Right renal cortex interstitium (tissue), 3 donors: Measurements from ENCODE around the gene F12. TPM values are rescaled to one million over a fixed set of nuclear protein-coding genes. Genes with fewer than 3 reads are reported as not detected.

Experiments
- DNase-seq, 3 donors: peaks; one replicate each; pipeline ENCODE4 v3.0.0-alpha.2; 2013; ENCODE audit warnings: low read depth in 3 of 3, low spot score in 2 of 3
- polyA plus RNA-seq, 3 donors: library from polyadenylated mRNA; unstranded; fragments of 120-200 nt; gene quantifications; one replicate each; pipeline ENCODE4 v1.2.1, GENCODE V29; 2013; ENCODE audit not compliant: insufficient read length in 3 of 3

Gene F12
- polyA plus RNA-seq, 3 donors: 3.5 to 6.4 (median 4.6) TPM

DNA sequence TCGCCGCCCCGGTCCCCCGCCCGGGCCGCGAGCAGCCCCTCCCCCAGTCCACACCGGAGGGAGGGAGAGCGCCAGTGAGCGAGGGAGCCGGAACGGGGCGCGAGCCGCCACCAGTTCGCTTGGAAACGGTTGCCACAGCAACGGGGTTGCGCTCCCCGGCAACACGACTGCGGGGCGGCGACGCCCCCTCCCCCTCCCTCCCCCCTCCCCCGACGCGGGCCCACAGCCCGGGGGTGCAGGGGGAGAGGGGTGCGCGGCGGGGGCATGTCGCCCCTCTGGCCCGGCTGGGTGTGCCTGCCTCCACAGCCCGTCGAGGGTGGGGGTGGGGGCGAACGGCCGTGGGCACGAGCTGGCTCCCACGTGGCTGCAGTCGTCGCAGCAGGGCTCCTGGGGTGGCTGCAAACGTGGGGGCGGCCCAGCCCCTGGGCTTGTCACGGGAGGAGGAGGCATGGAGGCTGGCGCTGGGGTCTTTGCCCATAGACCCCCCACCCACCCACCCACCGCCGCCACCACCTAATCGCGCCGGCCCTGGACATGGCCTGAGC, 37.8 kb upstream of the F12 start:
- DNase-seq: peak in 1 of 3 donors; percentile 65

DNA sequence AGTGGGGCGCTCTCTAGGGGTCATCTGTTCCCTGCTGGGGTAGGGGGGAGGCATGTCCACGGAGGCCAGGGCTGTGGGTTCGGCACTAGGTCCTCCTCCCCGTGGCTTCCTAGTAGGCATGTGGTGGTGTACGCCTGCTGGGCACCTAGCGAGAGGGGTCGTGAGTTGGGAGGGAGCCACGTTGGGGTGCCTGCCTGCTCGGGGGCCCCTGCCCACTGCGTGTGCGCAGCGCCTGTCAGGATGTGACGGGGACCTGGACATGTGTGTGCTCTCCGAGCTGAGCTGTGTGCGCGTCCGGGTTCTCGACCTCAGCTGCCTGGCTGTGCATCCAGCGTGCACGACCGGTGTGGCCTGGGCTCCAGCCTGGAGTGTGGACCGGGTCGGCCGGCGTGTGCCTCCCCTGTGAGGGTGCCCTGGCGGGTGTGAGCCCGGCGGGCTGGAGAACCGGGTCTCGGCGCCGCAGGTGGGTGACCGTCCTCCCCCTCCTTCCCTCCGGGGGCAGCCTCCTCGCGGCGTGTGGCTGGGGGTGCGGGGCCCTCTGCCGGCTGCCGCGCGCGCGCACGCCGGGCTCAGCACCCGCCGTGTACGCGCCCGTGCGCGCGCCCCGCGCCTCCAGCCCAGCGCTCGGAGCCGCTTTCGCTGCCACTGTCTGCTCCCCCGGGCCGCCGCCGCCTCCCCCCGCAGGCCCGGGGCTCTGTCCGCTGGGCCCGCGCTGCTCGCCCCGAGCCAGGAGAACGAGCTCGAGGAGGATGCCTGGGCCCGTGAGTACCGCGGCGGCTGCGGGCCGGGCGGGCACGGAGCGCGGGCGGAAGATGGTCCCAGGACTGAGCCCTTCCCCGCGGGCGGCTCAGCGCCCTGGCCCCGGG, 37.1 kb upstream of the F12 start, which contains the start of gene PRR7:
Gene PRR7, plus strand, starts transcription at position 615 of the 866 bp plus-strand sequence. CDS start 8,254 bp downstream, outside the sequence.
- peak in 1 of 3 donors; percentile 51 for DNase-seq

DNA sequence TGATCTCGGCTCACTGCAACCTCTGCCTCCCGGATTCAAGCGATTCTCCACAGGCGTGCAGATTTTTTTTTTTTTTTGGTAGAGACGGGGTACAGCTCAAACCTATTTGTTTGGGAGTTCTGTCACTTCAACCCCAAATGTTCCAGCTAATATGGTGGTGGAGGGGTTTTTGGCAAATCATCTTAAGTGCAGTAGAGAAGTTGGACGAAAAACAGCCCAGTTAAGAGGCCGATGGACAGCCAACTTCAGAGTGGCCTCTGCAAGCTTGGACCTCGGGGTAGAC, 36.5 kb upstream of the F12 start:
- DNase-seq: no peak

DNA sequence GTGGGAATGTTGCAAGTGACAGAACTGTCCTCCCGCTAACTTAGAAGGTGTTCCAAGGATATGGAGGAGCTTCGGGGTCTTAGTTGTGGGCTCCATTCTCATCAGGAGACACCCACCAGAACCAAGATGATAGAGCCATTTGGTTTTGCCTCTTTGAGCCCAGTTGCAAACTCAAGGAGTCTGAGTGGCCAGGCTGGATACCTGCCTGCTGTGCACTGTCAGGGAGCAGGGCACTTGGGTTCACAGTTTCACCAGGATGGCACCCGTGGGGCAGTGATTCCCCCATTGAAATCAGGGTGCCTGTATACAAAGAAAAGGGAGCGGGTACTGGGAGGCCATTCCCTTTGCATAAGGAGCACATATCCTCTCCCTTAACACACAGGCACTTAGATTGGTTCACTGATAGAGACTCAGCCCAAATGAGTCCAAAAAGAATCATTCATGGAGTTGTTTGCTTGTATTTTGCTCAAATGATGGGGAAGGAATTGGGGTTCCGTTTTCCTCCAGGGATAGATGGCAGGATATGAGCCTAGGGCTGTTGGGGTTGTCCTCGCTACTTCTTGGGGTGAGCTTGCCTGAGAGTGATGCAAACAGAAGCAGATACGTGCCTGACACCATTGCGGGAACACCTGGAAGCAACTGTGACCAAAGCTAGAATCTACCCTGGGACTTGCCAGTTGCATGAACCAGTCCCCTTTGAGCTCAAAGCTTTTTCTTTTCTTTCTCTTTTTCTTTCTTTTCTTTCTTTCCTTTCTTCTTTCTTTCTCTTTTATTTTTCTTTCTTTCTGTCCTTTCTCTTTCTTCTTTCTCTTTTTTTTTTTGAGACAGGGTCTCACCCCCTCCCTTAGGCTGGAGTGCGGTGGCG, 35.9 kb upstream of the F12 start:
- DNase-seq: no peak

DNA sequence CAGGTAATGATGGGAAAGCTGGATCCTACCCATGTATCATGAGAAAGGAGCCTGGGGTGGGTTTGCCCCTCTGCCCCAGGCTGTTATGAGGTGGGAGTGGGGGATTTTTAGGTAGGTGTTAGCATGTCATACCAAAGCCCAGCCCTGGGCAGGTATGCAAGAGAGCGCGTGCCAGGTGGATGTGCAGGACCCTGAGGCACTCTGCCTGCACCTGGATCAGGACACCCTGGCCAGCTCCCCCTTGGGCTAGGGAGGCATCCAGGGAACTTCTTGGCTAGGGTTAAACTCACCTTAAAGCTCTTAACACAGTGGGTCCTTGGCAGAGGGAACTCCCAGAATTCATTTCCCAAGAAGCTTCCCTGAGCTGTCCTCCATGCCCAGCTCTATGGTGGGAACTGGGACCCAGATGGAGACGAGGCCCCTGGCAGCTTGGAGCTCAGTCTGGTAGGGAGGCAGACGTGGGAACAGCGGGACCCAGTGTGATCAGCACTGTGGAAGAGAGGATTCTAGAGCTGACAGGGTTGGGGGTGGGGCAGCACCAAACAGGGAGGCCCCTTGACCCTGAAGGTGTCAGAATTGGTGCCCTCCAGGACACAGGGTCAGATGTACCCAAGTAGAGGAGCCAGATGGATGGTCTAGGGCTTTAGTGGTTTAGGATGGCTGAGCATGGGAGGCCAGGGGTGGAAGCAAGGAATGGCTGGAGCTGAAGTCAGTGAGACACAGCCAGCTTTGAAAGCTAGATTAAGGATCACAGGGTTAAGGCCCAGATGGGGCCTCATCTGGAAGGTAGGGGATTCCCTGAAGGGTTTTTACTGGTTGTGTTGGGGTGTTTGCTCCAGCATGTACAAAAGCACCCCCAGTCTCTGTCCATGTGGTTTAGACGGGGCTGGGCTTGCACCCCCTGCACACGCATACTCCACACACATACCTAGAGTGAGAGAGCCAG, 35.0 kb upstream of the F12 start:
- no peak for DNase-seq

DNA sequence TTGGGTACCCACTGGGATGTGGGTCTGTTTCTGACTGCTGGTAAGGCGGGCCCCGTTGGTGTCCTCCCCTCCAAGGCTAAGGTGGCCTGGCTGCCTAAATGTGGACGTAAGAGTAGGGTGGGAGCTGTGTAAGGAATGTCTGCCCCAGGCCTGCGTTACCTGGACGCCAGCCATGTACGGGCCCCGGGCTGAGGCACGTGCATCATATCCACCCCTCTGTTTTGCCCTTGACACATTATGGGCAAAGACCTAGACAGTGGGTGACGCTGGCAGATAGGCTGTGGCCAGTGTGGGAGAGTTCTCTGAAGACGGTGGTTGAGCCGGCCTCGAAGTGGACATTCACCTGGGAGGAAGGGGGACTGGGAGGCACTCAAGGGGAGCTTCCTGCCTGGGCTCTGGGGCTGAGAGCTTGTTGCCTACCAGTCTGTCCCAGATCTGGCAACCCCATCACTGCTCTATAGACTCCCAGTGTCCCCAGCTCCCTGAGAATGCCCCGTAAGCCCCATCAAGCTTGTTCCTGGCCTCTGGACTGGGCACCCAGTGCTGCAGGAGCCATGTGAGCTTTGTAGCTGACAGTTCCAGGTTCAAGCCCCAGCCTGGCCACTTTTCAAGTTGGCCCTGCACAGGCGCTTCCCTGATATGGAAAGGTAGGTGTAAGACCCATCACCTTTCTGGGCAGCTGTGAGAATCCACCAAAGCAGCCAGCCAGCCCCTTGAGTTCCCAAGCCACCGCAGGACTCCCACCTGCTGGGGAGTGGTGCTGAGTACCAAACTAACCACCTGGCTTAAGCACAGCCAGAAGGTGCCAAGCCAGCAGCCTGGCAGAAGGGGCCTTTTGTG, 34.0 kb upstream of the F12 start:
- DNase-seq: no peak

DNA sequence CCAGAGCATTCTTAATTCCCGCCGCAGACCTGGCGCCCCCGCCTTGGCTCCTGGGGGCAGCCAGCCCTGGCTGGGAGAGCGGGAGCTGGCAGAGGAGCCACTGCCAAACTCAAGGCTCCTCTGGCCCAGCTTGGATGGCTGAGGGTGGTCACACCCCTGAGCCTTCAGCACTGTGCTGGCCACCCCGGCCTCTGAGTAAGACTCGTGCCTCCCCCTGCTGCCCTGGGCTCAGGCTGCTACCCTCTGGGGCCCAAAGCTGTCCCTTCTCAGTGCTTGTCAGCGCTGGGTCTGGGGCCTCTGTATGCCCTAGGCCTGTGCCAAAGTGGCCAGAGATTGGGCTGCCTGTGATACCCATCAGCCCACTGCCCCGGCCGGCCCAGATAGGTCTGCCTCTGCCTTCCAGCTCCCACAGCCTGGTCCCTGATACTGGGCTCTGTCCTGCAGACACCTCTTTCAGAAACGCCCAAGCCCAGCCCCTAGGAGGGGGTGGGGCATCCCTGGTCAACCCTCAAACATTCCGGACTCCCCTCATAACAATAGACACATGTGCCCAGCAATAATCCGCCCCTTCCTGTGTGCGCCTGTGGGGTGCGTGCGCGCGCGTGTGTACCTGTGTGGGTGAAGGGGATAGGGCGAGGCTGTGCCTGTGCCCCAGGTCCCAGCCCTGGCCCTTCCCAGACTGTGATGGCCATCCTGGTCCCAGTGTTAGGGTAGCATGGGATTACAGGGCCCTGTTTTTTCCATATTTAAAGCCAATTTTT, 32.9 kb upstream of the F12 start:
- DNase-seq: no peak

DNA sequence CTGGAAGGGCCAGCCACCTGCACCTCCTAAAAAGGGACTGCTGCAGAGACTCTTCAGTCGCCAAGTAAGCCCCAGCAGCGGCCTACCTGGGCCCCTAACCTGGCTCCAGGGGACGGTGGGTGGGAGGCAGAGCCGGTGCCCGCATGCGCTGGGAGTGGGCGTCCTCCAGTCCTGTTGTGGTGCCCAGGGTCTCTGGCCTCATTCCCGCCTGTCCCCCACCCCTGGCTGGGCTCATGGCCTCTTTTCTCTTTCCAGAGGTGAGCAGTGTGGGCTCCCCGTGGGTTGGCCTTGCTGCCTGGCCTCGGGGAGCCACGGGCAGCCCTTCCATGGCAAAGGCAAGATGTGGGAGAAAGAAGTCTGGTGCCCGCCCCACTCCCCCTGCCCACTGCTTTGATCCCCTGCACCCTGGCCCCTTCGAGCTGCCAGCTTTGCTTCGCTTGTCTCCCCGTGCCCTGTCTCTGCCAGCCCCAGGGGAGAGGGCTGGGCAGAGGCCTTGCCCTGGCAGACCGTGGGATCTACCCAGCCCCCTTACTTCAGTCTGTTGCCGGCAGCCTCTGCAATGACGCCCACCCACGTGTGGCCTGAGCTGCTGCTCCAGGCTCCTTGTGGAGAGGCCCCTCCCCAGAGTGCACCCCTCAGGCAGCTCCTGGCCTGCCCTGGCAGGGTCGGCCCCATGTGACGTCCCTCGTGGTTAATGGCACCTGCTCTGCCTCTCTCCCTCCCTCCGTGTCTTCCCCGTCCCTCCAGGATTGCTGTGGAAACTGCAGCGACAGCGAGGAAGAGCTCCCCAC, 31.8 kb upstream of the F12 start:
- no peak for DNase-seq

DNA sequence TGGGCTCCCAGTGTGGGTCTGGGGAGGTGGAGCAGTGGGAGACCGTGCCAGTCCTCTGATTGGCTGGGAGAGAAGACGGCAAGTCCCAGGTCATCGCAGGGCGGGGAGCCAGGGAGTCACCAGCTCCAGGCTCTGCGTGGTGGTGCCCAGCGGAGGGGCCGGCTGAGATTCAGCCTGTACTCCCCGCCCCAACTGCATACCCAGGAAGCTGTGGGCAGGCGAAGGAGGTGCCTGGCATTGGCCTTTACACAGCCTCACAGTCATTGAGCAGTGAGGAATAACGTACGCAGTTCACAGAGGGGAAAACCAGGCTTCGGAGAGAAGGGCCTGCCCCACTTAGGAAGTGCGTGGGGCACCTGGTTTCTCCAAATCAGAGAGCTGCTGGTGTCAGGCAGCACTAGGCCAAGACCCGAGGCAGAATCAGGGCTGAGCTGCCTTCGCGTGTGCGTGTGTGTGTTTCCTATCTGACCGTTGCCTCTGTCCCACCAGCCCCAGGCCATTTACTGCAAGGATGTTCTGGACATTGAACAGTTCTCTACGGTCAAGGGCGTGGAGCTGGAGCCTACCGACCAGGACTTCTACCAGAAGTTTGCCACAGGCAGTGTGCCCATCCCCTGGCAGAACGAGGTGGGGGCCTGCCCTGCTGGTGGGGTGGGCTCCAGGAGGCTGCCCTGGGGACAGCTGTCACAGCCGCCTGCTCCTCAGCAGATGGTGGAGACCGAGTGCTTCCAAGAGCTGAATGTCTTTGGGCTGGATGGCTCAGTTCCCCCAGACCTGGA, 31.0 kb upstream of the F12 start:
- no peak for DNase-seq

DNA sequence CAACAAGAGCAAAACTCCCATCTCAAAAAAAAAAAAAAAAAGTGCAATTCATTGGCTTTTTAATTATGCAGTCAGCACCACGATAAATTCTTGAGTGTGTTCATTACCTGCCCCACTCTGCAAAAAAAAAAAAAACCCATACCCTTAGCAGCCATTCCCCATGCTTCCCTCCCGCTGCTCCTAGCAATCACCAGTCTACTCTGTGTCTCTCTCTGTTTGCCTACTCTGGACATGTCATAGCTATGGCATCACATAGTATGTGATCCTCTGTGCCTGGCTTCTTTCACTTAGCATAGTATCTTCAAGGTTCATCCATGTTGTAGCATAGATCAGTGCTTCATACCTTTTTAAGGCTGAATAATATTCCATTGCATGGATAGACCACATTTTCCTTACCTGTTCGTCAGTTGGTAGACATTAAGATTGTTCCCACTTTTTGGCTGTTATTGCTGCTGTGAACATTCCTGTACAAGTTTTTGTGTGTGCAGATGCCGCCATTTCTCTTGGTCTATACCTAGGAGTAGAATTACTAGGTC, 30.2 kb upstream of the F12 start:
- no peak for DNase-seq

DNA sequence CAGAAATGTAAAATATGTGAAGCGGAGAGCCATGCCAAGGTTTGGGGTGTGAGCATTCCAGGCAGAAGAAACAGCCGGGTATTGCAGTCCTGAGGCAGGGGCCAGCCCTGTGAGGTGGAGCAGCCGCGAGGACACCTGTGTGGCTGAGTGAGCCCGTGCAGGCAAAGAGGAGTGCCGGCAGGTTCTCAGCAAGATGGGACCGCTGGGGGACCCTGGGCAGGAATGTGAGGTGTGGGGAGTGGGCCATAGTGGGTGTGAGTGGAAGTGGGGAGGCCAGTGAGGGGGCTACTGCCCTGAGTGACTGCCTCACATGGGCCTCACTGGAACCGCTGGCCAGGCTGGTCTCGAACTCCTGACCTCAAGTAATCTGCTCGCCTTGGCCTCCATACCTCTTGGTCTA, 29.1 kb upstream of the F12 start:
- DNase-seq: no peak

DNA sequence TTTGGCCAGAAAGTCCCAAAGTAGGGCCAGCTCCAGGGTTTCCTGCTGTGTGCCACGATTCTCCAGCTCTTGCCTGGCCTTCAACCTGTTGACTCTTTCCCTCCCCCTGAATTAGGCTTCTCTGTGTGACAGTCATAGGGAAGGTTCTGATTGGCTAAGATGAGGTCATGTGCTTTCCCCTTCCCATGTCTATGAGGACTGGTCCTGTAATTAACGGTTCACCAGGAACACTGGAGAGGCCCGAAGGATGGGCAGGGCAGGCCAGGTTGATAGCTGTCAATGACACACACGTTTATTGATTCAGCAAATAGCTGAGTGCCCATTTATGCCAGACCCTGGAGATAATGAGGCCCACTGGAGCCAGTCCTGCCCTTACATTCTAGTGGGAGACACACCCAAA, 28.3 kb upstream of the F12 start:
- DNase-seq: no peak

DNA sequence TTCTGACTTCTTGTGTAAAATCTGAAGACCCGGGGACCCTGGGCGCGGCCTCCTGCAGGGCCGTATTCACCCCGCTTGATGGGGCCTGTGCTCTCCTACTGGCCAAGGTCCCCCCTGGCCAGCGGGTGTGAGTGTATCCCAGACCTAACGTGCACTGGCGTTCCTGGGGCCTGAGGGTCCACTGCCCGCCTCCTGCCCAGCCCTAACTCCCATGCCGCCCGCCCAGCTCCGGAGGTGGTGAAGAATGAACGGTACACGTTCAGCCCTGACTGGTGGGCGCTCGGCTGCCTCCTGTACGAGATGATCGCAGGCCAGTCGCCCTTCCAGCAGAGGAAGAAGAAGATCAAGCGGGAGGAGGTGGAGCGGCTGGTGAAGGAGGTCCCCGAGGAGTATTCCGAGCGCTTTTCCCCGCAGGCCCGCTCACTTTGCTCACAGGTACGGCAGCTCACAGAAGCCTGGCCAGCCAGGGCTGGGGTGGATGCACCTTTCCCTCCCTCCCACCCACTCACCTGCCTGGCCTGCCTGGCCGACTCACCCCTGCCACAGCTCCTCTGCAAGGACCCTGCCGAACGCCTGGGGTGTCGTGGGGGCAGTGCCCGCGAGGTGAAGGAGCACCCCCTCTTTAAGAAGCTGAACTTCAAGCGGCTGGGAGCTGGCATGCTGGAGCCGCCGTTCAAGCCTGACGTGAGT, 26.6 kb upstream of the F12 start:
- no peak for DNase-seq

DNA sequence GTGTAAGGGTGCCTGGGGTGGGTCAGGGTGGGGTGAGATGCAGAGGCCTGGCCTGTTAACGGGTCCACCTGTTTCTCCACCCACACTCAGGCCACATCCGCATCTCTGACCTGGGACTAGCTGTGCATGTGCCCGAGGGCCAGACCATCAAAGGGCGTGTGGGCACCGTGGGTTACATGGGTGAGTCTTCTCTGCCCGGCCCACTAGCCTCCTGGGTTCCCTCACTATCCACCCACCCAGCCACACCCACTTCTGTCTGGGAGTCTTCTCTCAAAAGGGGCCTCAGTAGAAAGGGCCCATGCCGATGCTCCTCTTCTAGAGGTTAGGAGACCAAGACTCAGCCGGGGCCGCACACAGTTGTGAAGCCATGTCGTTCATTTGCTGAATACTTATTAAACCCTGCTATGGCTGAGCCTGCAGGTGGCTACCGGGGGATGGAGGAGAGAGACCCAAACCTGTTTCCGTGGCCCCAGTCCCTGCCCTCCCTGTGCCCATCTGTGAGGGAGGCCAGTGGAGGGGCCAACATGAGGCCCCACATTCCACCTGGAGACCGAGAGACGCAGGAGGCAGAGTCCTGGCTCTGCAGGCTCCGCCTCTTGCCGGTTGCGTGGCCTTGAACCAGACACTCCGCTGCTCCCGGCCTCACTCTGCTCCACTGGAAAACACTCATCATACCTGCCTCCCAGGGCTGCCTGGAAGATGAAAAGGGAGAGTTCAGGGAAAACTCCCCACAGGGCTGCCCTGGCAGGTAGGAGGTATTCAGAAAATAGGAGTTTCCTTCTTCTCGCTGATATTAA, 25.8 kb upstream of the F12 start:
- DNase-seq: no peak

DNA sequence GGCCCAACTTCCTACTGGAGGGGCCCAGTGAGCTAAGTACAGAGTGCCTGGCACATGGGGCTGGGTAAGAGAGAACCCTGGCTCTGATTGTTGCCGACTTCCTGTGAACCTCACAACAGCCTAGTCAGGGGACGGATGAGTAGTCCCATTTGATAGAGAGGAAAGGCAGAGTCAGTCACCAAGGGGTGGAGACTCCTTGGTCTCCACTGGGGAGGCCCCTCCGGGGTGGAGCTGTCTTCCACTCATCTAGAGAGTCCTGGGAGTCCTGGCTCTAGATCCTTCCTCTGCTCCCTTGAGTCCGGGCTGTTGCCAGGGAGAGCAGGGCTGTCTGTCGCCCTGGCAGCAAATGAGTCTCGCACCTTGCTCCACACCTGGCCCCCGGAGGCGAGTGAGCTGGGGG, 25.1 kb upstream of the F12 start:
- DNase-seq: no peak
